Measurements from ENCODE around the gene AMMECR1. TPM values are rescaled to one million over a fixed set of nuclear protein-coding genes. Genes with fewer than 3 reads are reported as not detected.
"Not testable (repeated sequence)": the region's sequence is repeated elsewhere in the genome, so short reads cannot be mapped to it uniquely, and the experiment has no call there.

The AMMECR1 gene
- polyA plus RNA-seq, 3 donors from 2014 or later: 6.2 to 8.1 (median 7.6) TPM

DNA sequence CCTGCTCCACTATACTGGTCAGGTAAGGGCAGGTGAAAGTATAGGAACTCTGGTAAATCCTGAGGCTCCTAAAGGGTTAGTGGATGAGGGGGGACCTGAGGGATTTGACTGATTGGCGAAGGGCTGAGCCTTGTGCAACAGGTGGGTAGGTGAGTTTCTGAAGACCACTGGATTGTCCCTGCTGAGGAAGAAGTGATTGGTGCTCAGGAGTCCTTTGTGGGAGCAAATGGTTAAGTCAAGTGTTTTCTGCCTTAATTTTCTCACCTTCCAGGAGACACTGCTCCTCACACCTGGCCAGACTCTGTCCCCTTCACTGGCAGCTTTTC lies 156.6 kb downstream of the AMMECR1 start:
- Mint-ChIP-seq H3K27ac (no peak overlapping the region), H3K4me3 (no peak overlapping the region), H3K4me1 (peaks cover 0 to 7% of the 10 kb centered on the region in 2 donors), H3K27me3 (ENCODE audit: low read depth in 3 of 3) (peaks cover 0 to 3% (median 0%) of the 10 kb centered on the region in 3 donors), H3K9me3 (no peaks in the 10 kb centered on the region), H3K36me3 (no peaks in the 10 kb centered on the region)
- DNase-seq: no peak

GRCh38 chrX:110159865-110160264 lies 158.0 kb downstream of the AMMECR1 start:
- Mint-ChIP-seq H3K9me3 (no peaks in the 10 kb centered on the region), H3K36me3 (no peaks in the 10 kb centered on the region), H3K4me1 (peaks cover 0 to 7% of the 10 kb centered on the region in 2 donors), H3K27me3 (ENCODE audit: low read depth in 3 of 3) (peaks cover 0 to 3% (median 2%) of the 10 kb centered on the region in 3 donors), H3K27ac (peak overlapping the region in 1 of 6 donors; percentile 64), H3K4me3 (no peak overlapping the region)
- DNase-seq: no peak

DNA sequence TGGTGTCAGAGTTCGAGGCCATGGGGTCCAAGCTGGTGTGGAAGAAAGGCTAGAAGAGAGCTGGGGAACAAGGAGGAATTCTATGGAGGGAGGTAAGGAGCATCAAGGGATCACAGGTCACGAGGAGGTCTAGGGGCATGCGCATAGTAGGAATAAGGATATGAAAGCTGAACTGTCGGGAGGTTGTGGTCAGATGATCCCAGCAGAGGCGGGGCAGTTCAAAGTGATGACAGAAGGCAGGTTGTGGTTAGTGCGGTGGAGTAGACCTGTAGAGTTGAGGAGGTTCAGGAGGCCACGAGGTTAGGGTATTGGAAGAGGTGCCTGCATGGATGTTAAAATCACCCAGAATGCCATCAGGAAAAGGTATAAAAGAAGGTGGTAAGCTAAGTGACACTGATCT lies 158.7 kb downstream of the AMMECR1 start:
- Mint-ChIP-seq H3K27me3 (ENCODE audit: low read depth in 3 of 3) (peaks cover 0 to 3% (median 2%) of the 10 kb centered on the region in 3 donors), H3K27ac (peak overlapping the region in 1 of 6 donors; percentile 64), H3K4me1 (peaks cover 0 to 7% of the 10 kb centered on the region in 2 donors), H3K36me3 (no peaks in the 10 kb centered on the region), H3K4me3 (no peak overlapping the region), H3K9me3 (no peaks in the 10 kb centered on the region)
- DNase-seq: no peak

DNA sequence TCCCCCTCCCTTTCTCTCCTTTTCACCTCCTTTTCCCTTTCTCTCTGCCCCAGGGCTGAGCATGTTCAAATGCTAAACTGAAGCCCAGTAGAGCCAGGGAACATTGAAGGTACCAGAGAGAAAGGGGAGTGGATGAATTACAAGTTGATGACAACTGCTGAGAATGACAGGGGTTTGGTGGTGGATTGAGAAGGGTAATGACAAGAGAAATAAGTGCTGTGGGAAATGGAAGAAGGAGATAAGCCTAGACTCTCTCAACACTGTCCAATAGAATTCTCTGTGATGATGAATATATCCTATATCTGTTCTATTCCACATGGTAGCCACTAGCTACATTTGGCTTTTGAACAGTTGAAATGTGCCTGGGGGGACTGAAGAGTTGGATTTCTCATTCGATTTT lies 160.4 kb downstream of the AMMECR1 start:
- Mint-ChIP-seq H3K9me3 (no peaks in the 10 kb centered on the region), H3K4me1 (peaks cover 0 to 7% of the 10 kb centered on the region in 2 donors), H3K4me3 (no peak overlapping the region), H3K27ac (no peak overlapping the region), H3K36me3 (no peaks in the 10 kb centered on the region), H3K27me3 (ENCODE audit: low read depth in 3 of 3) (peaks cover 0 to 4% (median 2%) of the 10 kb centered on the region in 3 donors)
- DNase-seq: no peak

GRCh38 chrX:110156167-110156754 lies 161.6 kb downstream of the AMMECR1 start:
- no peaks in the 10 kb centered on the region for H3K9me3 Mint-ChIP-seq
- H3K36me3 Mint-ChIP-seq: no peaks in the 10 kb centered on the region
- H3K27me3 Mint-ChIP-seq (ENCODE audit: low read depth in 3 of 3): peaks cover 0 to 4% (median 2%) of the 10 kb centered on the region in 3 donors
- peak in 2 of 3 donors; percentile 9 to 25 for DNase-seq
- peaks cover 0 to 7% of the 10 kb centered on the region in 2 donors for H3K4me1 Mint-ChIP-seq
- H3K4me3 Mint-ChIP-seq: no peak overlapping the region
- H3K27ac Mint-ChIP-seq: no peak overlapping the region

- no peak for DNase-seq
- Mint-ChIP-seq H3K4me3 (no peak overlapping the region), H3K4me1 (peaks cover 0 to 7% of the 10 kb centered on the region in 2 donors), H3K36me3 (no peaks in the 10 kb centered on the region), H3K27me3 (ENCODE audit: low read depth in 3 of 3) (peaks cover 0 to 4% (median 2%) of the 10 kb centered on the region in 3 donors), H3K27ac (peak overlapping the region in 1 of 6 donors; percentile 45), H3K9me3 (no peaks in the 10 kb centered on the region)
Observed at GRCh38 chrX:110155759-110156158, 162.1 kb downstream of the AMMECR1 start.

DNA sequence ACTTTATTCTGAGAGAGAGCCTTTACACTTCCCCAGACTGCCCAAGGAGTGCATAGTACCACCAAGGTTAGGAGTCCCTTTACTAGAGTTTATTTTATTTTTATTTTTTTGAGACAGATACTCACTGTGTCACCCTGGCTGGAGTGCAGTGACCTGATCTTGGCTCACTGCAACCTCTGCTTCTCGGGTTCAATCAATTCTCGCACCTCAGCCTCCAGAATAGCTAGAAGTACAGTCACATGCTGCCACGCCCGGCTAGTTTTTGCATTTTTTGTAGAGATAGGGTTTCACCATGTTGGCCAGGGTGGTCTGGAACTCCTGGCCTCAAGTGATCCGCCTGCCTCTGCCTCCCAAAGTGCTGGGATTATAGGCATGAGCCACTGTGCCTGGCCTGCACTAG lies 163.6 kb downstream of the AMMECR1 start:
- not testable (repeated sequence) for H3K9me3 Mint-ChIP-seq; H3K27ac Mint-ChIP-seq; H3K4me1 Mint-ChIP-seq; H3K36me3 Mint-ChIP-seq; H3K4me3 Mint-ChIP-seq; H3K27me3 Mint-ChIP-seq (ENCODE audit: low read depth in 3 of 3); DNase-seq

- H3K4me1 Mint-ChIP-seq: peaks cover 0 to 1% of the 10 kb centered on the region in 2 donors
- H3K9me3 Mint-ChIP-seq: no peaks in the 10 kb centered on the region
- H3K27me3 Mint-ChIP-seq (ENCODE audit: low read depth in 3 of 3): peaks cover 2 to 6% (median 4%) of the 10 kb centered on the region in 3 donors
- H3K27ac Mint-ChIP-seq: no peak overlapping the region
- H3K4me3 Mint-ChIP-seq: no peak overlapping the region
- H3K36me3 Mint-ChIP-seq: peaks cover 0 to 3% (median 0%) of the 10 kb centered on the region in 3 donors
- no peak for DNase-seq
Observed at GRCh38 chrX:110153896-110154295, 164.0 kb downstream of the AMMECR1 start.

GRCh38 chrX:110153244-110153643 lies 164.6 kb downstream of the AMMECR1 start:
- Mint-ChIP-seq H3K9me3 (no peaks in the 10 kb centered on the region), H3K36me3 (peaks cover 0 to 3% (median 0%) of the 10 kb centered on the region in 3 donors), H3K27ac (no peak overlapping the region), H3K4me1 (no peaks in the 10 kb centered on the region), H3K4me3 (no peak overlapping the region), H3K27me3 (ENCODE audit: low read depth in 3 of 3) (peaks cover 2 to 6% (median 4%) of the 10 kb centered on the region in 3 donors)
- DNase-seq: no peak

- H3K9me3 Mint-ChIP-seq: no peaks in the 10 kb centered on the region
- H3K4me1 Mint-ChIP-seq: peaks cover 5 to 11% of the 10 kb centered on the region in 2 donors
- H3K27ac Mint-ChIP-seq: no peak overlapping the region
- peaks cover 0 to 6% (median 2%) of the 10 kb centered on the region in 3 donors for H3K27me3 Mint-ChIP-seq (ENCODE audit: low read depth in 3 of 3)
- H3K36me3 Mint-ChIP-seq: peaks cover 0 to 3% (median 0%) of the 10 kb centered on the region in 3 donors
- H3K4me3 Mint-ChIP-seq: no peak overlapping the region
- peak; percentile 20 to 42 (median 31) for DNase-seq
Observed at GRCh38 chrX:110146521-110146920, 171.4 kb downstream of the AMMECR1 start.

DNA sequence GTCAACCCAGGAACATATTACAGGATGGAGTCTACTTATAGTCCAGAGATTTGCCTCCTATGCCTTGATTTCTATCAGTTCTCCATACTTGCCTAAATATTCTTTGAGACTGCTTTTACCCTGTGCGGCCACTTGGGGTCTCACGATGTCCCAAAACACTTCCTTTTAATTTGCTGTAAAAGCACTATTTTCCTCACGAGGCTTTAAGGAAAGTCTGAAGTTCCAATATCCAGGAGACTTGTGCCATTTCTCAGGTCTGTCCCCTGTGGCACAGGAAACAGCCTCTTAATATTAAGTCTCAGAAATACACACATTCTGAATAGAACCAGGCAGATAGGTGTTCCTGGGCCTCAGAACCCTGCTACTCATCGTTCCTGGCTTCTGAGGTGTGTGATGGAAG lies 172.0 kb downstream of the AMMECR1 start:
- Mint-ChIP-seq H3K27ac (no peak overlapping the region), H3K4me3 (no peak overlapping the region), H3K36me3 (peaks cover 0 to 3% (median 0%) of the 10 kb centered on the region in 3 donors), H3K27me3 (ENCODE audit: low read depth in 3 of 3) (peaks cover 0 to 6% (median 2%) of the 10 kb centered on the region in 3 donors), H3K4me1 (peaks cover 5 to 11% of the 10 kb centered on the region in 2 donors), H3K9me3 (no peaks in the 10 kb centered on the region)
- peak in 1 of 3 donors; percentile 20 for DNase-seq

DNA sequence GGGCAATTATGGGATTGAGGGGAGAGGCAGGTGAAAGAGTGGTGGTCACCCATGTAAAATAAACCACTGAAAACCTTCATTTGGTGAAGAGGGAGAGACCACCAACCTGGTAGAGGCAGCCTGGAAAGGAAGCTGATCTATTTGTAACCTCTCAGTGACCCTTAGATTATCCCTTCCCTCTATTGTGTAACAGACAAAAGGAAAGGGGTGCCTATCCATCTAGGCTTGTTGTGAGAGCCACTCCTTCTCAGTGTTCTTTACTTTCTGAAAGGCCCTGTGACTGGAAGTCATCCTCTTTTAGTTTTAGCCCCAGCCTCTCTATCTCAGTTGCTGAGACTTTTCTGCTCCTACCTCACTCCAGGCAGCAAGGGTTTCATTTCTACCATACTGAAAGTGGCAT lies 172.6 kb downstream of the AMMECR1 start:
- no peaks in the 10 kb centered on the region for H3K9me3 Mint-ChIP-seq
- H3K27me3 Mint-ChIP-seq (ENCODE audit: low read depth in 3 of 3): peaks cover 0 to 6% (median 2%) of the 10 kb centered on the region in 3 donors
- H3K4me3 Mint-ChIP-seq: no peak overlapping the region
- H3K36me3 Mint-ChIP-seq: peaks cover 0 to 3% (median 0%) of the 10 kb centered on the region in 3 donors
- H3K27ac Mint-ChIP-seq: peak overlapping the region in 1 of 6 donors; percentile 69
- H3K4me1 Mint-ChIP-seq: peaks cover 5 to 11% of the 10 kb centered on the region in 2 donors
- DNase-seq: no peak

All from immature natural killer cell (primary cell).